CD4-positive, alpha-beta T cell treated with Interleukin-2 at 100 ng/mL for 4 hours (primary cell): Measurements from ENCODE around the gene MRPL41.
"Not testable (repeated sequence)": the region's sequence is repeated elsewhere in the genome, so short reads cannot be mapped to it uniquely, and the experiment has no call there.

Experiments
- DNase-seq: peaks from one replicate; pipeline ENCODE4 v3.0.0-alpha.2; 2020; ENCODE audit warnings: low spot score

MRPL41 gene

DNA sequence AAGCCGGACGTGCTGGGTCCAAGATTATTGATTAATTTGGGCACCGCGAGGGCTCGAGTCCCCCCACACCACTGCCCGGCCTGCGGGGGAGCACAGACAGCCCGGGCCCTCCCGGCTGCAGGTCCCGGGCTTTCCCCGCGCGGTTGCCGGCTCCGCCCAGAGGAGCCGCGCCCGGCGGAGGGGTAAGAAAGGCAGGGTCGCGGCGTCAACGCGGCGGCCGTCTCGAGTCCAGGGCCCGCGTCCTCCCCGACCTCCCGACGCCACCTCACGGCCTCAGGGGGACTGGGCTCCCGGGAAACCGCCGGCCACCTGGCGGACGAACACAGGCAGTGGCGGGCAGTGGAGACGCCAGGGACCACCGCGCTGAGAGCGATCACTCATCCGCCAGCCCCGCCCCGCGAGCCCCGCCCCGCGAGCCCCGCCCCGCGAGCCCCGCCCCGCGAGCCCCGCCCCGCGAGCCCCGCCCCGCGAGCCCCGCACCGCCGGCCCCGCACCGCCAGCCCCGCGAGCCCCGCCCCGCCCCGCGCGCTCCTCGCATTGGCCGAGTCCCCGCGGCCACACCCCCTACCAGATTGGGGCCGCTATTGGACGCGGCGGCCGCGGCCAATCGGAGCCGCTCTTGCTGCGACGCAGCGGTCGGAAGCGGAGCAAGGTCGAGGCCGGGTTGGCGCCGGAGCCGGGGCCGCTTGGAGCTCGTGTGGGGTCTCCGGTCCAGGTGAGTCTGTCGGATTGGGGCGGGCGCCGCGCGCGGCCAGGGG is at the start of gene MRPL41:
Gene MRPL41 (plus strand): TSS at position 616 of the 758 bp plus-strand sequence. CDS start 203 bp downstream, outside the sequence.
- DNase-seq = peak; percentile 89

DNA sequence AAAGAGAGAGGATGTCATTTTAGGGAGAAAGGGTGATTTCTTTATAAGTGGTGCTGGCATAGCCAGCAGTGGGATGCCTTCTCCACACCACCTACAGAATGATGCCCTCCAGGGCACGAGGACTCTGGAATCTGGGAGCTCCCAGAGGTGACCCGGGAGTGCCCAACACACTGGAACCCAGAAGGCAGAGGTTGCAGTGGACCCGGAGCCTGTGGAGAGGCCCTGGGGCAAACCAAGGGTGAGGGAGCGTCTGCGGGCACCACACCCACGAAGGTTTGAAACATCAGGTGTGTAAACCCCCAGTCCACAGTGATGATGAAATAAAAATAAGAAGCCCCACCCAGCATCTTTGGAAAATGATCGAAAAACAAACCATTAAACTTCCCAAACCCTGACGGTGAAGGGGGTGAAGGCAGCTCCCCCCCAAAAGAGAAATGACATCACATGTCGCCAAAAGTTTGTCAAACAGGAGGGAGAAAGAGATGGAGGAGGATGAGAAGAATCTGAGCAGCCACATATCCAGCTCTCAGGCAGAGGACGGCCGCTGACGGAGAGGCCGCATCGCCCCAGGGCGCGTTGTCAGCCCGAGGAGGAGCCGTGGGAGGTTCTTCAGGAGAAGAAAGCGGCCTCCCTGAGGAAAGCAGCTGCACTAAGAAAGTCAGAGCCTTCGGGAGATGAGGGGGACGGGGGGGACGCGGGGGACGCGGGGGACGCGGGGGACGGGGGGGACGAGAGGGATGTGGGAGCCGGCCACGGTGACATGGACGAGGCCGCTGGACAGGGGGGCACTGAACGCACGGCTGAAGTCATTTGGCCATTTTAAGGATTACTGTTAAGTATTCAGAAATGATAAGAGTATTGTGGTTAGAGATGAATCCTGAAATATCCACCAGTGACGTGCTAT is 49.4 kb upstream of the MRPL41 start:
- DNase-seq = no peak

GRCh38 chr9:137504432-137504777 is 47.3 kb upstream of the MRPL41 start:
- DNase-seq = no peak

DNA sequence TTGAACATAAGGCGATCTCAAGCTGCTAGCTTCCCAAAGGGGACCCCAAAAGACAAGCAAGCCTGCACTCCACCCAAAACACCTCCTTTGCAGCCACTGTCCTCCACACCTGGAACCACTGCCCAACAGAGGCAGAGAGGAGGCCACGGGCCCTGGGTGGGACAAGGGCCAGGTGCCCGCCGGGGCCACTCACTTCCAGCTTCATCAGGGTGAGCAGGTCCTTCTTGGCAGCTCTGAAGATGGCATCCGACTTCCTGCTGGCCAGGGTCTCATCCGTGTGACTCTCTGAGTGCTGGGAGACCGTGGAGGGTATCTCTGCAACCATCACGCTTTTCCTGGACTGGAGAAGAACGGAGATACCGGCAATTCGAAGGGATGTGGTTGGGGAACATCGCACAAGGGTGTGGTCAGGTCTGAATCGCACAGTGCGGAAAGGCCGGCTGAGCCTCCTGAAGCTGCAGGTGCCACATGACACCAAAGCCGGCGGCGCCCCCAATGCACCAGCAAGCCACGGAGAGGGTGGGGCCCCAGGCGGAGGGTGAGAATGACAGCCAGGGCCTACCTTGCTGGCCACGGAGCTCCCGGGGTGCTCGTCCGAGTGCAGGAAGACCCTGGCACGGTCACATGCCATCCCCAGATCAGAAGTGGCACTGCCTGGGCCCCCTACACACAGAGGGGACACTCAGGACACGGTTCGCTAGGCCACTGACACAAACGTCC is 46.1 kb upstream of the MRPL41 start:
- DNase-seq = no peak

DNA sequence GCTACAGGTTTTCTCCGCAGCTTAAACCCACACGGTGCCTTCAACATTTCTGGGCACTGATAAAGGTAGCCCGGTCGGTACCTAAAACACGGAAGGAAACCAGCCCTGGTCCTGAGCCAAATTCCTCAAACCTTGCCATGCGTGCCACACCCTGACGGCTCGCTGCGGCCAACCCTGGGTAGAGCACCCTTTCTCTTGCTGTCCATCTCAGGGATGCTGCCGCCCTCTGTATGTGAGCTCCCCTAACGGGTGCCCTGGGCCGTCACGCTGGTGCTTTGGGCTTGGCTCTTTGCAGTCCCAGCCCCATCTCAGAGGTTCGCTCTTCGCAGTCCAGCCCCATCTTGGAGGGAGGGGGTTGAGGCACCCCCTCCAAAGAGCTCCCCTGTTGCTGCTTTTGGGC is 45.4 kb upstream of the MRPL41 start:
- DNase-seq = no peak

DNA sequence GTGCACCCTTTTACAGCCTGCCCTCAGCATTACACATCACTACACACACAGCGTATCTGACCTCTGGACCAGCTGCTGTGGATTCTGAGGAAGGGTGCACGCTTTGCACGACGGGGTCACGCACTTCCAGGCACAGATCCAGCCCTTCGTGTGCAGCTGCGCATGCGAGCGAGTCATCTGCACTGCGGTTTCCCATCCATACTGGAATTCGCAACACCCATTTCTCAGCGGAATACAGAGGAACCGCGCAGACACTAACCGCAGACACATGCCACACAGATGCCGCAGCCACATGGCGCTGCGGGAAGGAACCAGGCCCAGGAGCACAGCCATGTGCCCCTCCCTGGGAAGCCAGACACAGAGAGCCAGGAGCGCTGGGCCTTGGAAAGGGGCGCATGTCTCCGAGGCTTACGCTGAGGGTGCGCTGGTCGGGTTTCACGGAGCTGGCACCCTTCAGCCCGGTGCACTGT is 44.9 kb upstream of the MRPL41 start:
- no peak for DNase-seq

GRCh38 chr9:137509198-137509597 is 42.5 kb upstream of the MRPL41 start:
- DNase-seq = no peak

- not testable (repeated sequence) for DNase-seq
These were observed 40.6 kb upstream of the MRPL41 start for GRCh38 chr9:137511126-137511525.

DNA sequence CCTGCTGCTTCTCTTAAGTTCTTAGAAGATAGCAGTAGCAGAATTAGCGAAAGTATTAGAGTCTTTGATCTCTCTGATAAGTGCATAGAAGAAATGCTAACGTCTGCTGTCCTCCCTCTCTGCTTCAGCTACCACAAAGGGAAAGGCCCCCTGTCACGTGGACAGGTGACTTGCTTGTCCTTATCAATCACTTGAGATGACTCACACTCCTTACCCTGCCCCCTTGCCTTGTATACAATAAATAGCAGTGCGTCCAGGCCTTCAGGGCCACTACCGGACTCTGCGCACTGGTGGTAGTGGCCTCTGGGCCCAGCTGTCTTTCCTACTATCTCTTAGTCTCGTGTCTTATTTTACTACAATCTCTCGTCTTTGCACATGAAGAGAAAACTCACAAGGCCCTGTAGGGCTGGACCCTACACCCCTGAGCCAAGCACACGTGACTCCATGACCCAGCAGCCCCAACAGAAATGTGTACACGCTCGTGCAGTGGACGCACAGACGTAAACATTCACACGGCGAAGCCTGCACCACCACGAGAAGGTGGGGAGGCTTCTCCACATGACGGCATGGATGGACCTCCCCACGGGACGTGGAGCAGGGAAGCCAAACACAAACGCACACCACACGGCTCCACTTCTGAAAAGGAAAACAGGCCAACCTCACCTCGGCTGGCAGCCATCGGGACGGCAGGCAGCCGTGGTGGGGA is 39.8 kb upstream of the MRPL41 start:
- DNase-seq = no peak

DNA sequence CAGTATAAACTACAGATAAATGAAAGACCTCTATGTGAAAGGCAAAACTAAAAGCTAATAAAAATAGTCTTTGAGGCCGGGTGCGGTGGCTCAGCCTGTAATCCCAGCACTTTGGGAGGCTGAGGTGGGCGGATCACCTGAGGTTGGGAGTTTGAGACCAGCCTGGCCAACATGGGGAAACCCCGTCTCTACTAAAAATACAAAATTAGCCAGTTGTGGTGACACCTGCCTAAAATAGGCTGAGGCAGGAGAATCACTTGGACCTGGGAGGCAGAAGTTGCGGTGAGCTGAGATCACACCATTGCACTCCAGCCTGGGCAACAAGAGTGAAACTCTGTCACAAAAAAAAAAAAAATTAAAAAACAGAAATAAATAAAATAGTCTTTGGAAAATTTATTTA is 38.5 kb upstream of the MRPL41 start:
- not testable (repeated sequence) for DNase-seq

DNA sequence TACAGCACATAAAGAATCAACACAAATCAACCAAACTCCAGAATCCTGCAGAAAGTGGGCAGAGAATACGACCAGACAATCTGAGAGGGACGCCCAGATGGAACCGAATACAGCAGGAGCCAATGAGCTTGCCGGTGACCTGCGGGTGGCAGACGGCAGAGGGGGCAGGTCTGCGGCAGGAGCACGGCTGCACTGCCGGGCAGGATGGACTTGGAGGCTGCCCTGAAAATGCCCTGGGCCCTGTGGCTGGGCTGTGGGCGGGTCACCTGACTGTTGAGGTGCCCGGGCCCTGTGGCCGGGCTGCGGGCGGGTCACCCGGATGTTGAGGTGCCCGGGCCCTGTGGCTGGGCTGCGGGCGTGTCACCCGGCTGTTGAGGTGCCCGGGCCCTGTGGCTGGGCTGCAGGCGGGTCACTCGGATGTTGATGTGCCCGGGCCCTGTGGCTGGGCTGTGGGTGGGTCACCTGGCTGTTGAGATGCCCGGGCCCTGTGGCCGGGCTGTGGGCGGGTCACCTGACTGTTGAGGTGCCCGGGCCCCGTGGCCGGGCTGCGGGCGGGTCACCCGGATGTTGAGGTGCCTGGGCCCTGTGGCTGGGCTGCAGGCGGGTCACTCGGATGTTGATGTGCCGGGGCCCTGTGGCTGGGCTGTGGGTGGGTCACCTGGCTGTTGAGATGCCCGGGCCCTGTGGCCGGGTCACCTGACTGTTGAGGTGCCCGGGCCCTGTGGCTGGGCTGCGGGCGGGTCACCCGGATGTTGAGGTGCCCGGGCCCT is 37.7 kb upstream of the MRPL41 start:
- DNase-seq = not testable (repeated sequence)

DNA sequence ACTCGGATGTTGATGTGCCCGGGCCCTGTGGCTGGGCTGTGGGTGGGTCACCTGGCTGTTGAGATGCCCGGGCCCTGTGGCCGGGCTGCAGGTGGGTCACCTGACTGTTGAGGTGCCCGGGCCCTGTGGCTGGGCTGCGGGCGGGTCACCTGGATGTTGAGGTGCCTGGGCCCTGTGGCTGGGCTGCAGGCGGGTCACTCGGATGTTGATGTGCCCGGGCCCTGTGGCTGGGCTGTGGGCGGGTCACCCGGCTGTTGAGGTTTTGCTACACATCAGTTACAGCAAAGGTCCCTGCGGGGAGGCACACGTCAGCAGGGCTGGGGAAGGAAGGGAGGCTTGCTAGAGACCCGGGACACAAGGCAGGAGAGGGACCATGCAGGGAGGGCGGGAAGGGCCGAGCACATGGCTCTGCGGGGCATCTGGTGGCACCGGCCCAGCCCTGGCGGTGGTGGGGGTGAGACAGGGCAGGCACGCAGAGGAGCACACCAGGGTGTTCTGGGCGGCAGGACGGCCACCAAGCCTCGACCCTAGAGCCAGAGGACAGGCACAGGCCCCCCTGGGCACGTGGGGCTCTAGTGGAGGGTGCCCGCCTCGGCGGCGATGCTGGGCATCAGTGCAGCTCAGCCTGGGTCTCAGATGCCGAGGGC is 36.9 kb upstream of the MRPL41 start:
- no peak for DNase-seq

GRCh38 chr9:137515338-137515724 is 36.3 kb upstream of the MRPL41 start:
- no peak for DNase-seq

- no peak for DNase-seq
These were observed 35.3 kb upstream of the MRPL41 start for GRCh38 chr9:137516144-137516917.

DNA sequence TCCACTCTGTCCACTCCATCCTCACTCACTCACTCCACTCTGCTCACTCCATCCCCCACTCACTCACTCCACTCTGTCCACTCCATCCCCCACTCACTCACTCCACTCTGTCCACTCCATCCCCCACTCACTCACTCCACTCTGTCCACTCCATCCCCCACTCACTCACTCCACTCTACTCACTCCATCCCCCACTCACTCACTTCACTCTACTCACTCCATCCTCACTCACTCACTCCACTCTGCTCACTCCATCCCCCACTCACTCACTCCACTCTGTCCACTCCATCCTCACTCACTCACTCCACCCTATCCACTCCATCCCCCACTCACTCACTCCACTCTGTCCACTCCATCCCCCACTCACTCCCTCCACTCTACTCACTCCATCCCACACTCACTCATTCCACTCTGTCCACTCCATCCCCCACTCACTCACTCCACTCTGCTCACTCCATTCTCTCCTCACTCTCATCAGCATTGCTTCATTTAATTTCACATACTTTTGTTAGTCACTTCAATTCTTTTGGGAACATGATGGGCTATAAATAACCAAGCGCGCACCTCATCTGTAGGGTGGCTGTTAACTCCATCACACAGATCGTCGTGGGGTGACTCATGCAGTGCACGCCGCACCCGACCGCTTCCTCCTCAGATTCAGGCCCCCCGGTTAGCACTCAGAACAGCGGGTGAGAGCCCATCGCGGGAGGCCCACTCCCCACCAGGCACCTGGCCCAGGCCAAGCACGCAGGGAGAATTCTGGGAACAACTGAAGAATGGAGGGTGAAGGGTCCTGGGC is 32.8 kb upstream of the MRPL41 start:
- DNase-seq = not testable (repeated sequence)

DNA sequence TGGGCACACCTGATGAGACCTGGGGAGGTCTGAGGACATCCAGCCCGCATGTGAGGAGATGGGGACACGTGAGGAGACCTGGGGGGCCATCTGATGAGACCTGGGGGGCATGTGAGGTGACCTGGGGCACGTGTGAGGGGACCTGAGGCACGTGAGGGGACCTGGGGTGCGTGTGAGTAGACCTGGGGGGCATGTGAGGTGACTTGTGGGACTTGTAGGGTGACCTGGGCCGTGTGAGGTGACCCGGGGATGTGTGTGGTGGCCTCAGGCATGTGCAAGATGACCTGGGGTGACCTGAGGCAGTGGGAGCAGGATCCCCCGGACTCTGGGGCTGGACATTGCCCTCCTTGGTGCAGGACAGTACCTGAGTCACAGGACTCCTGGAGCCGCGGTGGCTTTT is 32.1 kb upstream of the MRPL41 start:
- no peak for DNase-seq

DNA sequence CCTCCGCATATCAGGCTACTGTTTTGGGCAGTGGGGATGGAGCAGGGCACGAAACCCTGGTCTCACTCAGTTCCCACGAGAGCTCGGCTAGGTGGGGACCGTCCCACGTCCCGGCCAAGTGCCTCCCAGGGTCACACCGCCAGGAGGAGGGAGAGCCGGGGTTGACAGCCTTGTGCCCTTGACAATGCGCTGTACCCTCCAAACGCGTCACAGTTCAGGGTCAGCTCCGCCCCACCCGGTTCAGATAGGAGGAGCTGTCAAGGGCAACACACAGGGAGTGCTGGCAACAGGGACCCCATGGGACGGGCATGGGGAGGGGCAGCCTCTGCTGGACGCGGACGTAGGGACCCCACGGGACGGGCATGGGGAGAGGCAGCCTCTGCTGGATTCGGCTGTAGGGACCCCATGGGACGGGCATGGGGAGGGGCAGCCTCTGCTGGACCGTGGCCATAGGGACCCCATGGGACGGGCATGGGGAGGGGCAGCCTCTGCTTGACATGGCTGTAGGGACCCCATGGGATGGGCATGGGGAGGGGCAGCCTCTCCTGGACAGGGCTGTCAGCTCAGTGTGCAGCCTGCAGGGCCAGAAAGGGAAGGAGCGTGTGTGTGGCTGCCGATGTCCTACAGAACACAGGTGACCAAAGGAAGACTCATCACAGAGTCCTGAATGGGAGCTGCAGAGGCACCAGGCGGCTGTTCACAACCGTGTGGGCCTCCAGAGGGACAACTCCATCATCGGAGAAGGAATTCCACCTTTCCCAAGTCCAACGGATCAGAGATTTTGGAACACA is 30.9 kb upstream of the MRPL41 start:
- DNase-seq = no peak

- no peak for DNase-seq
These were observed 30.2 kb upstream of the MRPL41 start for GRCh38 chr9:137521405-137521985.
